Measurements from ENCODE around the gene JAZF1. TPM values are rescaled to one million over a fixed set of nuclear protein-coding genes. Genes with fewer than 3 reads are reported as not detected.

JAZF1 gene
- total and polyA plus RNA-seq, 8 donors: 4.0 to 13.9 (median 6.0) TPM

DNA sequence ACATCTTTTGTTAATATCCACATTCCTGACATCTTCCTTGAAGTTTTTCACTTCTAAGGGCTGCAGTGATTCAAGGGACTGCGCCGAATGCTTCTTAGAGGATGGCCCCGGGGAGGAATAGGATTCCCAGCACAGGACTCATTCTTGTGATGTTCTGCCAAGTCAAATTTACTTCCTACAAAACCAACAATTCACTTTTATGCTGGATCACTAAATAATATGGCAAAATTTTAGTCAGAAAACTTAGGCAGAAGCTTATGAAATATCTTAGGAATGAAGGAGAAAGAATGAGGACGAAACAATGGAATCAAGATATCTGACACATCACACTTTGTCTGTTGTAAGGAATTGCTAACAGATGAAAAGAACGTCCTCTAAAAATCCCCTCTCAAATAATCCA lies 151.5 kb downstream of the JAZF1 start:
- Histone ChIP-seq H3K9me3 (no peaks in the 10 kb centered on the region), H3K4me1 (no peaks in the 10 kb centered on the region), H3K4me3 (no peak overlapping the region), H3K27ac (no peak overlapping the region), H3K36me3 (no peaks in the 10 kb centered on the region), H3K27me3 (no peaks in the 10 kb centered on the region)
- ATAC-seq (no peak), FAIRE-seq (no peak), DNase-seq (no peak)
- TF ChIP-seq, protein P1, sequence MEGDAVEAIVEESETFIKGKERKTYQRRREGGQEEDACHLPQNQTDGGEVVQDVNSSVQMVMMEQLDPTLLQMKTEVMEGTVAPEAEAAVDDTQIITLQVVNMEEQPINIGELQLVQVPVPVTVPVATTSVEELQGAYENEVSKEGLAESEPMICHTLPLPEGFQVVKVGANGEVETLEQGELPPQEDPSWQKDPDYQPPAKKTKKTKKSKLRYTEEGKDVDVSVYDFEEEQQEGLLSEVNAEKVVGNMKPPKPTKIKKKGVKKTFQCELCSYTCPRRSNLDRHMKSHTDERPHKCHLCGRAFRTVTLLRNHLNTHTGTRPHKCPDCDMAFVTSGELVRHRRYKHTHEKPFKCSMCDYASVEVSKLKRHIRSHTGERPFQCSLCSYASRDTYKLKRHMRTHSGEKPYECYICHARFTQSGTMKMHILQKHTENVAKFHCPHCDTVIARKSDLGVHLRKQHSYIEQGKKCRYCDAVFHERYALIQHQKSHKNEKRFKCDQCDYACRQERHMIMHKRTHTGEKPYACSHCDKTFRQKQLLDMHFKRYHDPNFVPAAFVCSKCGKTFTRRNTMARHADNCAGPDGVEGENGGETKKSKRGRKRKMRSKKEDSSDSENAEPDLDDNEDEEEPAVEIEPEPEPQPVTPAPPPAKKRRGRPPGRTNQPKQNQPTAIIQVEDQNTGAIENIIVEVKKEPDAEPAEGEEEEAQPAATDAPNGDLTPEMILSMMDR (IDR thresholded peaks at IDR 0.05): no peak
- 89 to 92% methylated on average over 5 of the region's 5 CpGs for WGBS, 2 donors
- intact Hi-C loops (cut with DNase I): loop anchor here in 1 of 3 donors (10.0 kb wide), 1 partner anchor 834 kb away; no protein-coding TSS in a partner anchor

DNA sequence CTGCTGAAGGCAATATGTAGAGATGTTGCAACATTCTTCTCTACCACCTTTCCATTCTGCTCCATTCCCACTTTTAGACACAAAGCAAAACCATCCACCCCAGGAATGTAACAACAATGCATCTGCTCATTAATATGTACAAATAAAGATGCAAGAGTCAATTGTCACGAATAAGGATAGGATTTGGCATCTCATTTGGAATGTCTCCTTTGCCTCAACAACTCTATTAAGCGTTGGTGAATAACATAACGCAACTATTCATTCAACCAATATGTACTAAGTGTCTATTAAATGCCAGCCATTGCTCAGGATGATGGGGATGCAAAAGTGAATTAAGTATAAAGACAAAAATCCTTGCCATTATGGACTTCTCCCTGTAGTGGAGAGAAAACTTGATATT lies 152.1 kb downstream of the JAZF1 start:
- H3K27me3 ChIP-seq: no peaks in the 10 kb centered on the region
- H3K4me1 ChIP-seq: no peaks in the 10 kb centered on the region
- TF ChIP-seq, protein P1 (IDR thresholded peaks at IDR 0.05): no peak
- ATAC-seq (no peak), FAIRE-seq (no peak), DNase-seq (no peak)
- no peak overlapping the region for H3K27ac ChIP-seq
- 92% methylated on average over 3 of the region's 3 CpGs for WGBS, 2 donors
- no peaks in the 10 kb centered on the region for H3K9me3 ChIP-seq
- no peak overlapping the region for H3K4me3 ChIP-seq
- intact Hi-C loops (cut with DNase I): loop anchor here in 1 of 3 donors (10.0 kb wide), 1 partner anchor 834 kb away; no protein-coding TSS in a partner anchor
- no peaks in the 10 kb centered on the region for H3K36me3 ChIP-seq

DNA sequence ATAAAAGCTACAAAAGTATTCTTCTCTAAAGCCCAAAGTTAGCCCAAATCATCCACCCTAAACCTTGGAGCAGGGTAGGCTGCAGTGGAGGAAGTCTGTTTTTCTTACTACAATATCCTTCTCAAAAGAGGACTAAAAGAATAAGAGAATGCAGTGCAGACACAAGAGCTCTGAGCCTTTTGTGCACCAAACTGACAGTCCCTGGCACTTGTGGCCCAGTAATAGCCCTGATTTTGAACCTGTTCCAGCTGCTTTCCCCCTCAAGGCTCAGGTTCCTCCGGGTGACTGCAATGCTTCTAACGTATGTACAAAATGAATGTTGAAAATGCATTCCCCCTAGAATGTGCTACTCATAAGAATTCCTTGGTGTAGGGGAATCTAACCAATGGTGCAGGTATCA lies 154.4 kb downstream of the JAZF1 start:
- no peak overlapping the region for H3K27ac ChIP-seq
- H3K27me3 ChIP-seq: no peaks in the 10 kb centered on the region
- TF ChIP-seq, protein P1 (IDR thresholded peaks at IDR 0.05): no peak
- no peaks in the 10 kb centered on the region for H3K4me1 ChIP-seq
- WGBS, 2 donors: 73 to 78% methylated on average over 2 of the region's 2 CpGs
- intact Hi-C loops (cut with DNase I): loop anchor here in 1 of 3 donors (10.0 kb wide), 1 partner anchor 831 kb away; no protein-coding TSS in a partner anchor
- FAIRE-seq (no peak), ATAC-seq (no peak), DNase-seq (no peak)
- no peak overlapping the region for H3K4me3 ChIP-seq
- no peaks in the 10 kb centered on the region for H3K9me3 ChIP-seq
- no peaks in the 10 kb centered on the region for H3K36me3 ChIP-seq

DNA sequence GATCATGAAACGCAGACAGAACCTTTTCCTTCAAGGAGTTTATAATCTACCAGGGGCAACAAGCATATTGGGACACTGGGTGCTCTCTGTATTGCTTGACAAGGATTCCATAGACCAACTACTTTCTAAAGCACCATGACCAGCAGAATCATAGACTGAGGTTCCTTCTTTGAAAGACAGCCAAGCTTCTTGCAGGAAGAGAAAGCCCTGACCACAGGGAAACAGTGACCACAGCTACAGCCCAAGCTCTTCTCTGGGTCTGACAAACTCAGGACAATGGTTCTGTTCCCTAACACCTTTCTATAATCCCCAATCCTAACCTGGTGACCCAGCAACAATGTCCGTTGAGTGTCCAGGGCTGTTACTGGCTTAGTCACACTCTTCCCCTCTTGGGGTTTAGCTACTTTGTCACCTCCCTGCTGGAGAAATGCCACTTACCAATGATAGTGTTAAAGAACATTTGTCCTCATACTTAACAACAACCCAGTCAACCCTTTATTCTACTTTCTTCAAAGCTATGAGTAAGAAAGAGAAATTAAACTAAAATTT lies 155.7 kb downstream of the JAZF1 start:
- 92 to 98% methylated on average over 2 of the region's 2 CpGs for WGBS, 2 donors
- no peaks in the 10 kb centered on the region for H3K9me3 ChIP-seq
- TF ChIP-seq, protein P1 (IDR thresholded peaks at IDR 0.05): no peak
- ATAC-seq (peak in 1 of 4 donors; percentile 12), FAIRE-seq (no peak), DNase-seq (no peak)
- H3K36me3 ChIP-seq: no peaks in the 10 kb centered on the region
- peaks cover 0 to 4% (median 0%) of the 10 kb centered on the region in 3 donors for H3K4me1 ChIP-seq
- H3K27ac ChIP-seq: no peak overlapping the region
- intact Hi-C loops (cut with DNase I): loop anchor here in 2 of 3 donors (5.0 to 10.0 kb wide), 2 partner anchors 338 to 830 kb away; no protein-coding TSS in a partner anchor
- H3K4me3 ChIP-seq: no peak overlapping the region
- H3K27me3 ChIP-seq: no peaks in the 10 kb centered on the region

DNA sequence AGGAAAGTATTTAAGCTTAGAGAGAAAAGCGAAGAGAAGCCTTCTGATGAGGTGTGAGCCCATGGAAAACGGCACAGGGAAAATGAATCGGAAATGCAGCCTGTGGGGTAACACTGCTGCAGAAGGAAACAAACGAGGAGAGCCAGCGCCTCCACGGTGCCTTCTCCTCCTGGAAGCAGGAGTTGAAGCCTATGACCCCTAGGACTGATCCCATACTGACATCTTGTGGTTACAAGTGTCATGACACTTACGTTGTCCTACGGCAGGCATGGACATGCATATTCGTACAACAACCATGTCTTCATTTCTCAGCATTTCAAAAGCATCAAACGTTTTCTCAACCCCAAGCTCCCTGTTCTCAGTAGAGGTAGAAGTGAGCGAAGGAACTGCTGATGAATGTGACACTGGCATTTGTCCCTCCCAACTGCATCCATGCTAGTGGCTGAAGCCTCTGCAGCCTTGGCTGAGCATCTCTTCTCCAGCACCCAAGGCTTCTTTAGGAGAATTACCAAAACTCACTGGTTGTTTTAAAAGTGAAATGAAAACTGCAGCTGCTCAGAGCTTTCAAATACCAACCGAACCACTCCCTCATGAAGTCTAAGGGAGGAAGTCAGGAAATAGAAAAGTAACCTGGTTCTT lies 160.2 kb downstream of the JAZF1 start:
- Histone ChIP-seq H3K9me3 (no peaks in the 10 kb centered on the region), H3K36me3 (no peaks in the 10 kb centered on the region), H3K4me1 (peaks cover 0 to 4% (median 0%) of the 10 kb centered on the region in 3 donors), H3K27me3 (no peaks in the 10 kb centered on the region), H3K4me3 (no peak overlapping the region), H3K27ac (no peak overlapping the region)
- DNase-seq (peak; percentile 41 to 65 (median 56)), ATAC-seq (peak; percentile 87 to 99 (median 97)), FAIRE-seq (no peak)
- WGBS, 2 donors: 11 to 12% methylated on average over 12 of the region's 12 CpGs
- intact Hi-C loops (cut with DNase I): loop anchor here in 2 of 3 donors (5.0 to 10.0 kb wide), 2 partner anchors 333 to 826 kb away; no protein-coding TSS in a partner anchor
- TF ChIP-seq, protein P1 (IDR thresholded peaks at IDR 0.05): peak; percentile 75 to 80 (median 79)

Measured in pancreas (tissue), 10 donors.